ENCODE measurements around the gene PPME1. TPM values are rescaled to one million over a fixed set of nuclear protein-coding genes. Genes with fewer than 3 reads are reported as not detected.

PPME1 gene
- total RNA-seq, 1 donor from 2014 or later = 45.0 TPM

DNA sequence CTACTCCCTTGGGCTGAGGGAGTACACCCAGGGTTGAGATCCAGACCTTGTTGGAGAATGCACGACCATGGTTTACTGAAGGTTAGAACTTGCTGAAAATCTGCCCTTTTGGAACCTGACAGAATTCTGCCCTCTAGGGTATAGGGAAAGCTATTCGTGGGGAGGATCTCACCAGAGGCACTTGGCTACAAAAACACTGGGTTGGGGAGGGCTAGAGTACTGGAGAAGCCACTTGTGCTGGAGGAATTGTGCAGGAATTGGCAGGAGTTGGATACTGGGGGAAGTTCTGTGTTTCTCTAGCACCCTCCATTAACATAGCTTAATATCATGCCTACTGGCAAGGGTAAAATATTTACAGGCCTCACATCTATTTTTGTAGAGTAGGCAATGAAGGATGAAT, 55.8 kb downstream of the PPME1 start:
- DNase-seq (ENCODE audit: extremely low spot score, unreplicated experiment) = no peak
- H3K27ac Mint-ChIP-seq = no peak overlapping the region
- no peaks in the 10 kb centered on the region for H3K4me1 Mint-ChIP-seq (ENCODE audit: unreplicated experiment)

DNA sequence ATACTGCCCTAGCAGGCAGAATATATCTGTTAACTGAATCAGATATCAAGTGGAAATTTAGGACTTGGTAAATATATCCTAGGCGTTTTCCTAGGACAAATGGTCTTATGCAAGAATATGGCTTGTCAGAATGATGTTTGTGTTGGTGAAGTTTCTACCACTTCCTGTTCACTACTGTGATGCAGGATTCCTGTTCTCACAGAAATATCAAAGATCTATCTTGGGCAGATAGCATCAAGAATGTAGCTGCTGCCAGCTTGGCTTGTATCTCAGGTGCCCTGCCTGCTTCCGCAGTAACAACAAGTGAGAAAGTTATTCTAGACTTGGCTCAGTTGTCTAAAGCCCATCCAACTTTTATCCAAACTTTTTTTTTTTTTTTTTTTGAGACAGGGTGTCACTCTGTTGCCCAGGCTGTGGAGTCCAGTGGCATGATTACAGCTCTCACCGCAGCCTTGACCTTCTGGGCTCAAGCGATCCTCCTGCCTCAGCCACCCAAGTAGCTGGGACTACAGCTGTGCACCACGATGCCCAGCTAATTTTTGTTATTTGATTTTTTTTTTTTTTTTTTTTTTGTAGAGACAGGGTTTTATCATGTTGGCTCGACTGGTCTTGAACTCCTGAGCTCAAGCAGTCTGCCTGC, 61.3 kb downstream of the PPME1 start:
- no peak overlapping the region for H3K4me3 Mint-ChIP-seq
- DNase-seq (ENCODE audit: extremely low spot score, unreplicated experiment) = no peak
- H3K36me3 Mint-ChIP-seq = peaks cover 7% of the 10 kb centered on the region
- no peaks in the 10 kb centered on the region for H3K4me1 Mint-ChIP-seq (ENCODE audit: unreplicated experiment)
- TF ChIP-seq, protein P1, sequence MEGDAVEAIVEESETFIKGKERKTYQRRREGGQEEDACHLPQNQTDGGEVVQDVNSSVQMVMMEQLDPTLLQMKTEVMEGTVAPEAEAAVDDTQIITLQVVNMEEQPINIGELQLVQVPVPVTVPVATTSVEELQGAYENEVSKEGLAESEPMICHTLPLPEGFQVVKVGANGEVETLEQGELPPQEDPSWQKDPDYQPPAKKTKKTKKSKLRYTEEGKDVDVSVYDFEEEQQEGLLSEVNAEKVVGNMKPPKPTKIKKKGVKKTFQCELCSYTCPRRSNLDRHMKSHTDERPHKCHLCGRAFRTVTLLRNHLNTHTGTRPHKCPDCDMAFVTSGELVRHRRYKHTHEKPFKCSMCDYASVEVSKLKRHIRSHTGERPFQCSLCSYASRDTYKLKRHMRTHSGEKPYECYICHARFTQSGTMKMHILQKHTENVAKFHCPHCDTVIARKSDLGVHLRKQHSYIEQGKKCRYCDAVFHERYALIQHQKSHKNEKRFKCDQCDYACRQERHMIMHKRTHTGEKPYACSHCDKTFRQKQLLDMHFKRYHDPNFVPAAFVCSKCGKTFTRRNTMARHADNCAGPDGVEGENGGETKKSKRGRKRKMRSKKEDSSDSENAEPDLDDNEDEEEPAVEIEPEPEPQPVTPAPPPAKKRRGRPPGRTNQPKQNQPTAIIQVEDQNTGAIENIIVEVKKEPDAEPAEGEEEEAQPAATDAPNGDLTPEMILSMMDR (conservative IDR thresholded peaks at IDR 0.05) = no peak
- H3K9me3 Mint-ChIP-seq = no peaks in the 10 kb centered on the region
- no peaks in the 10 kb centered on the region for H3K27me3 Mint-ChIP-seq
- H3K27ac Mint-ChIP-seq = no peak overlapping the region

More for the DNA sequence above, 55.8 kb downstream of the PPME1 start:
- peaks cover 4% of the 10 kb centered on the region for H3K9me3 Mint-ChIP-seq
- H3K4me3 Mint-ChIP-seq = no peak overlapping the region
- TF ChIP-seq, protein P1 (conservative IDR thresholded peaks at IDR 0.05) = no peak
- H3K36me3 Mint-ChIP-seq = peaks cover 18% of the 10 kb centered on the region
- no peaks in the 10 kb centered on the region for H3K27me3 Mint-ChIP-seq

DNA sequence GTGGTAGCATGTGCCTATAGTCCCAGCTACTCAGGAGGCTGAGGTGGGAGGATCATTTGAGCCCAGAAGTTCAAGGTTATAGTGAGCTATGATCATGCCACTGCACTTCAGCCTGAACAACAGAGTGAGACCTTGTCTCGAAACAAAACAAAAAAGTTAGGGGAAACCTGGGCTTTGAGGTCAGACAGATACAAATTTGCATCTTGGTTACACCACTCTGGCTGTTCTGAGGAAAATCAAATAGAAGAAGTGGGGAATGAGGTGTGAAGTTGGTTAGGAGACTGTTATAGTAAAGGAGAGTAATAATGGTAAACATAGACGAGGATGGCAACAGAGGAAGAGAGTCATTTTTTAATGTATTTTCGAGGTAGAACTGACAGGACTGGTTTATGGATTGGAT, 62.6 kb downstream of the PPME1 start:
- no peaks in the 10 kb centered on the region for H3K4me1 Mint-ChIP-seq (ENCODE audit: unreplicated experiment)
- no peak for DNase-seq (ENCODE audit: extremely low spot score, unreplicated experiment)
- no peaks in the 10 kb centered on the region for H3K9me3 Mint-ChIP-seq
- H3K36me3 Mint-ChIP-seq = peaks cover 7% of the 10 kb centered on the region
- TF ChIP-seq, protein P1 (conservative IDR thresholded peaks at IDR 0.05) = no peak
- no peak overlapping the region for H3K27ac Mint-ChIP-seq
- no peak overlapping the region for H3K4me3 Mint-ChIP-seq
- no peaks in the 10 kb centered on the region for H3K27me3 Mint-ChIP-seq

DNA sequence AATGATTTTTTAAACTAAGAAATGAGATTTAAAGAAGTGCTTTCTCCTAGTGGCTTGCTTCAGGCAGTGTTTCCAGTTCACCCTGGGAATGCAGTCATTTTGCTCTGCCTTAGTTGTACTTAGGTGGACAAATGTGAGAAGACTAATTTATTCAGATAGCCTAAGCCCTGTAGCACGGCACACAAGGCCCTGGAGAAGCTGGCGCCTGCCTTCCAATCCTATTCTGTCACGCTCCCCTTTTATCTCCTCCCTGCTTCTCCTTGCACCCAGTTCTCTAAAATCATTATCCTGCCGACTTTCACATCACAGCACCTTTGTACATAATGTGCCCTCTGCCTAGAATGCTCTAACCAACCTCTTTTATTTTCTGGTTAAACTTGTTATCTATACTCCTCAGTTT, 64.0 kb downstream of the PPME1 start:
- Mint-ChIP-seq H3K4me3 (no peak overlapping the region), H3K9me3 (no peaks in the 10 kb centered on the region), H3K27ac (no peak overlapping the region), H3K4me1 (ENCODE audit: unreplicated experiment) (no peaks in the 10 kb centered on the region), H3K36me3 (peaks cover 15% of the 10 kb centered on the region), H3K27me3 (no peaks in the 10 kb centered on the region)
- DNase-seq (ENCODE audit: extremely low spot score, unreplicated experiment) = no peak
- TF ChIP-seq, protein P1 (conservative IDR thresholded peaks at IDR 0.05) = no peak

DNA sequence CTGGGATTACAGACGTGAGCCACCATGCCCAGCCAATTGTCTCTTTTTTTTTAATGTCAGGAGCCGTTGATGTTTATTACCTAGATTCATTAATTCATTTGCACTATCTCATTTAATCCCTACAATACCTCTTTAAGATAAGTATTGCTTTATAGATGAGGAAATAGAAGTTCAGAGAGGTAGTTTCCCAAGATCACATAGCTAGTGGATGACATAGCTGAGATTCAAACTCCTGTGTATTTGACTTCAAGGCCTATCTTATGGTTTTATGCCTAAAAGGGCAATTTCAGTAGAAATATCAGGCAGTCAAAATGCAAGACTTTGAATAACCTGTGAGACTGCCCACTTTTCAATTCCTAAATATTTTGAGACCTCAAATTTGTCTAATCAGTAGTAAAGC, 66.5 kb downstream of the PPME1 start:
- DNase-seq (ENCODE audit: extremely low spot score, unreplicated experiment) = no peak
- Mint-ChIP-seq H3K27me3 (no peaks in the 10 kb centered on the region), H3K36me3 (peaks cover 23% of the 10 kb centered on the region), H3K27ac (no peak overlapping the region), H3K4me1 (ENCODE audit: unreplicated experiment) (no peaks in the 10 kb centered on the region), H3K4me3 (no peak overlapping the region), H3K9me3 (no peaks in the 10 kb centered on the region)
- TF ChIP-seq, protein P1 (conservative IDR thresholded peaks at IDR 0.05) = no peak
